ENCODE data around the gene LIN54.
"Not testable (repeated sequence)": the region's sequence is repeated elsewhere in the genome, so short reads cannot be mapped to it uniquely, and the experiment has no call there.

Gene LIN54

DNA sequence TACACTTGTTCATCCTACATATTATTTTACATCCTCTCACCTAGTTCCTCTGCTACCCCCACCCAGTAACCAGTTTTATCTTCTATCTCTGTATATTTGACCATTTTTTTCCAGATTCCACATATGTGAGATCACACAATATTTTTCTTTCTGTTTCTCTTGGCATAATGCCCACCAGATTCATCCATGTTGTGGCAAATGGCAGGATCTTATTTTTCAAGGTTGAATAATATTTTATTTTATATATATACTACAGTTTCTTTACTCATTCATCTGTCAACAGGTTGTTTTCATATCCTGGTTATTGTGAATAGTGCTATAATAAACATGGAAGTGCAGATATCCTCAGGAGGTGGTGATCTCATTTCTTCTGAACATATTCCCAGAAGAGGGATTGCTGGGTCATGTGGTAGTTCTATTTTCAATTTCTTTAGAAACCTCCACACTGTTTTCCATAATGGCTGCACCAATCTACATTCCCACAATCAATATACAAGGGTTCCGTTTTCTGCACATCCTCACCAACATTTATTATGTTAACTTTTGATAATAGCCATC is 61.9 kb downstream of the LIN54 start:
- DNase-seq (ENCODE audit: insufficient read length, low spot score) (no peak), FAIRE-seq (peak; percentile 43)
- TF ChIP-seq SPI1 (IDR thresholded peaks at IDR 0.05; ENCODE audit: low read depth, low read length) (no peak), PAX5 (IDR thresholded peaks at IDR 0.05; ENCODE audit: insufficient read depth, low read length, severe bottlenecking) (no peak), POLR2A (IDR thresholded peaks at IDR 0.05; ENCODE audit: low read depth, low read length) (no peak), TAF1 (IDR thresholded peaks at IDR 0.05; ENCODE audit: low read depth, low read length) (no peak), POU2F2 (IDR thresholded peaks at IDR 0.05; ENCODE audit: low read depth, low read length) (no peak), POLR2AphosphoS5 (IDR thresholded peaks at IDR 0.05; ENCODE audit: low read depth, low read length) (no peak)

DNA sequence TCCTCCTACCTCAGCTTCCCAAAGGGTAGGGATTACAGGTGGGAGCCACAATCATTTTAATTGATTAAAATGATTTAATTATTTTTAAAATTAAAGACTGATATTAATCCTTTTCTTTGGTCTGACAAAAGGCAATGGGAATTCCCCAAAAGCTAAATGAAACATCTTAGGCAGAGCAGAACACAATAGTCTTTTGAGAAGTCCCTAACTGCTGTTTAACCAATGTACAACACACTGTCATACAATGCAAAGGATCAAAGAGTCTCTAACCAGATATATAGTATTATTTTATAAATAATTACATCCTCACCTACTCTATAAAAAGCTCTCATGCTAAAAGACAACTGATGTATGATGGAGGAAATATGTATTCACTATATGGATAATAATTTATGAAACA is 63.1 kb downstream of the LIN54 start:
- FAIRE-seq (no peak), DNase-seq (ENCODE audit: insufficient read length, low spot score) (no peak)
- TF ChIP-seq POLR2A (IDR thresholded peaks at IDR 0.05; ENCODE audit: low read depth, low read length), result no peak
- TF ChIP-seq PAX5 (IDR thresholded peaks at IDR 0.05; ENCODE audit: insufficient read depth, low read length, severe bottlenecking), result no peak
- no peak for TF ChIP-seq TAF1 (IDR thresholded peaks at IDR 0.05; ENCODE audit: low read depth, low read length)

DNA sequence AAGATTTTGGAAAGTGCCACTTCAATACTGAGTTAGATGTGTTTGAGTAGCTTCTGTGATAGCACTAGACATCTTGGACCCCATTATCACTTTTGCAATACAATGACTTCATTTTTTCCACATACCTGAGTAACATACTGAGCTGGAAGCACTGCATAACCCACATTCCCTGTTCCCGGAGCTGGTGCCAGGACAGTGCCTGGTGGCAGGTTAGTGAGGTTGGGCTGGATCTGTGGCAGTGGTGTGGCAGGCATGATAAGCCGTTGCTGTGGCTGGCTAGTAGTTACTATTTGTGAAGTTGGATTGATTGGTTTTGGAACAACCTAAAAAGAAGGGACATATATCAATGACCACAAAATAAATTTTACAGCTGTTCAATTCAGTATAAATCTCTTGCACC is 71.2 kb downstream of the LIN54 start:
- TF ChIP-seq POLR2A (IDR thresholded peaks at IDR 0.05; ENCODE audit: low read depth, low read length) (no peak), PAX5 (IDR thresholded peaks at IDR 0.05; ENCODE audit: insufficient read depth, low read length, severe bottlenecking) (no peak), TAF1 (IDR thresholded peaks at IDR 0.05; ENCODE audit: low read depth, low read length) (no peak), POLR2AphosphoS5 (IDR thresholded peaks at IDR 0.05; ENCODE audit: low read depth, low read length) (no peak), SPI1 (IDR thresholded peaks at IDR 0.05; ENCODE audit: low read depth, low read length) (no peak), POU2F2 (IDR thresholded peaks at IDR 0.05; ENCODE audit: low read depth, low read length) (no peak)
- peak; percentile 13 for FAIRE-seq
- DNase-seq (ENCODE audit: insufficient read length, low spot score), result no peak

DNA sequence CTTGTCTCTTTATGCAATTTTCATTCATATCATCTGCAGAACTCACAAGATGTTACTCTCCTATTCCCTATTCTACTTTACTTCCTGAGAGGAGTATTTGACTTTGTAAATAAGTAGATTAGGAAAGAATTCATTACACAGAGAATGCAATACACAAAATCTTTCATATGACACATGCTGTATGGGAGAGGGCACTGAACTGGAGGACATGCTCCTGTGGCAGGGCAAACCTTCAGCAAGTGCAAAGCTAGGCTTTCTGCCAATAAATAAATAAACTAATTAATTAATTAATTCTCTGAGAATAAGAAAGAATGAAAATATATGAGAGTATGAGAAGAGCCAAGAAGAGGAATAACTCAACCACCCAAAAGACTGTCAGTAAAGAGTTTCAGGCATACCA is 76.2 kb downstream of the LIN54 start:
- FAIRE-seq, result no peak
- DNase-seq (ENCODE audit: insufficient read length, low spot score), result no peak
- TF ChIP-seq TAF1 (IDR thresholded peaks at IDR 0.05; ENCODE audit: low read depth, low read length) (no peak), POLR2A (IDR thresholded peaks at IDR 0.05; ENCODE audit: low read depth, low read length) (no peak), POLR2AphosphoS5 (IDR thresholded peaks at IDR 0.05; ENCODE audit: low read depth, low read length) (no peak), SPI1 (IDR thresholded peaks at IDR 0.05; ENCODE audit: low read depth, low read length) (no peak), PAX5 (IDR thresholded peaks at IDR 0.05; ENCODE audit: insufficient read depth, low read length, severe bottlenecking) (no peak), POU2F2 (IDR thresholded peaks at IDR 0.05; ENCODE audit: low read depth, low read length) (no peak)

DNA sequence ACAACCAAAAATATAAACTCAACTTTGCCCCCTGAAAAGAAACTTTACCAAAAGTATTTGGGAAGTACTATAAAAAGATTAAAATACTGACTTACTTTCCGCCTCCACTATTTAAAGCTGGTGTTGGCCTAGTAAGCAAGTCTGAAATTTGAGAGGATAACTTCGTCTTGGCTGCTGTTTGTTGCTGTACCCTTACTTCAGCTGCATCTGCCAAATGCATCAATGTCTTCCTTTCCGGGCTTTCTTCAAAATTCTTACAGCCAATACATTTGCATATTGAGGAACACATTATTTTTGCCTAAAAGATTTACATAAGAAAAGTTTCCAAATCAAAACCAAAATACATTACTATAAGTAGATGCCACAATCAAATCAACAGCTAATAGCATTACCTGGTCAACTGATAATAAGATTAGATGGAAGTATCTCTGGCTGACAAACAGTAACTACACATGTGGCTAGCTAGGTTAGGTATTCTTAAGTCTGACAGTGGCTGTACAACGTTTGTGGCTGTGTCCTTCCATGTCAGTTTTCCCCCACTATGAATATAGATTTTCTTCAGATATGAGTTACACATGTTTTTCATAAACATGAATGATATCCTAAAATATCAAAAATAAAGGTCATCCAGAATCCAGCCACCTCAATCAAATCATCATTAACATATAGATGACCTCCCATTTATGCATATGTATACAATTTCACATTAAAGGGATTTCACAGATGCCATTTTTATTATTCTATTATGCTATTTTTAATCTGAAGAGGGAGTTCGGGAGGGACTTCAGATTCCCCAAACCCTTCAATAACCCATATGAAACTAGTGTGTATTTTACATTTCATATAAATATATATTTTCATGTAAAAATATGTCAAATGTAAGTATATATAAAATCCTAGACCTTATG is 79.5 kb downstream of the LIN54 start:
- TF ChIP-seq PAX5 (IDR thresholded peaks at IDR 0.05; ENCODE audit: insufficient read depth, low read length, severe bottlenecking), result no peak
- no peak for TF ChIP-seq POLR2AphosphoS5 (IDR thresholded peaks at IDR 0.05; ENCODE audit: low read depth, low read length)
- FAIRE-seq (peak; percentile 43), DNase-seq (ENCODE audit: insufficient read length, low spot score) (no peak)

DNA sequence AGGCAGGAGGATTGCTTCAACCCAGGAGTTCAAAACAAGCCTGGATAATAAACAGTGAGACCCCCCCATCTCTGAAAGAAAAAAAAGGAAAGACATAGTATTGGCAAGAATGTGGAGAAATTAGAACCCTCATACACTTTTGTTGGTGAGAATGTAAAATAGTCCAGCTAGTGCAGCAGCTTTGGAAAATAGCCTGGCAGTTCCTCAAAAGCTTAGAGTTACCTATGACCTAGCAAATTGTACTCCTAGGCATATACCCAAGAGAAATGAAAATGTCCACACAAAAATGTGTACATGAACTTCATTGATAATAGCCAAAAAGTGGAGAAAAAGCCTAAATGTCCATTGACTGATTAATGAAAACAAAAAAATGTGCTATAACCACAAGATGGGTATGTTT is 88.8 kb downstream of the LIN54 start:
- DNase-seq (ENCODE audit: insufficient read length, low spot score) (no peak), FAIRE-seq (peak; percentile 26)
- no peak for TF ChIP-seq TAF1 (IDR thresholded peaks at IDR 0.05; ENCODE audit: low read depth, low read length)
- TF ChIP-seq SPI1 (IDR thresholded peaks at IDR 0.05; ENCODE audit: low read depth, low read length), result no peak
- no peak for TF ChIP-seq POLR2AphosphoS5 (IDR thresholded peaks at IDR 0.05; ENCODE audit: low read depth, low read length)
- no peak for TF ChIP-seq POLR2A (IDR thresholded peaks at IDR 0.05; ENCODE audit: low read depth, low read length)
- no peak for TF ChIP-seq POU2F2 (IDR thresholded peaks at IDR 0.05; ENCODE audit: low read depth, low read length)
- TF ChIP-seq PAX5 (IDR thresholded peaks at IDR 0.05; ENCODE audit: insufficient read depth, low read length, severe bottlenecking), result no peak

DNA sequence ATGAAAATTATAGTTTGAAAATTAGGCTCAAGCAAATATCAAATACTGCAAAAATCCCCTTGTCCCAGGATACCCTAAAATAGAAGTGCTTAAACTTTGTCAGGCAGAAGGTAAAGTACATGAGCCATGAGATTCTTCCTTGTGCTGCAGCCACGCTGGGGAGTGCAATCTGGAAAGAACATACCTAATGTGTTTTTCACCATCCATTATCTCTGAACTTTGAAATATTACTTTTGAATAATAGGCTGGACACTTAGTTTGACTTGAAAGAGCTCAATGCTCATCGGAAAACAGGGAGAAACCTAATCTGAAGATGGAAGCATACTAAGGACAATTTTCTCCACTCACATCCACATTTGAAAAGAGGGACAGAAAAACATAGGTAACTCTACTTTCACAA is 91.2 kb downstream of the LIN54 start:
- FAIRE-seq, result no peak
- DNase-seq (ENCODE audit: insufficient read length, low spot score), result no peak

DNA sequence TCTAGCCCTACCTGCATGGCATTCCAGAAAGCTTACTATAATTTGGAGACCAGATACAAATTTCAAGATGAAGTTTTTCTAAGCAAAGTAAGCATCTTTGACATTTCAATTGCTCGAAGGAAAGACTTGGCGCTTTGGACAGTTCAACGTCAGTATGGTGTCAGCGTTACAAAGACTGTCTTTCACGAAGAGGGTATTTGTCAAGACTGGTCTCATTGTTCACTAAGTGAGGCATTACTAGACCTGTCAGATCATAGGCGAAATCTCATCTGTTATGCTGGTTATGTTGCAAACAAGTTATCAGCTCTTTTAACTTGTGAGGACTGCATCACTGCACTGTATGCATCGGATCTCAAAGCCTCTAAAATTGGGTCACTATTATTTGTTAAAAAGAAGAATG is 92.5 kb downstream of the LIN54 start:
- TF ChIP-seq POU2F2 (IDR thresholded peaks at IDR 0.05; ENCODE audit: low read depth, low read length) (no peak), TAF1 (IDR thresholded peaks at IDR 0.05; ENCODE audit: low read depth, low read length) (no peak), POLR2A (IDR thresholded peaks at IDR 0.05; ENCODE audit: low read depth, low read length) (no peak), SPI1 (IDR thresholded peaks at IDR 0.05; ENCODE audit: low read depth, low read length) (no peak), POLR2AphosphoS5 (IDR thresholded peaks at IDR 0.05; ENCODE audit: low read depth, low read length) (no peak), PAX5 (IDR thresholded peaks at IDR 0.05; ENCODE audit: insufficient read depth, low read length, severe bottlenecking) (no peak)
- no peak for DNase-seq (ENCODE audit: insufficient read length, low spot score)
- FAIRE-seq, result peak; percentile 26

More for the DNA sequence above, 91.2 kb downstream of the LIN54 start:
- TF ChIP-seq POU2F2 (IDR thresholded peaks at IDR 0.05; ENCODE audit: low read depth, low read length), result no peak
- no peak for TF ChIP-seq SPI1 (IDR thresholded peaks at IDR 0.05; ENCODE audit: low read depth, low read length)
- TF ChIP-seq TAF1 (IDR thresholded peaks at IDR 0.05; ENCODE audit: low read depth, low read length), result no peak
- no peak for TF ChIP-seq POLR2AphosphoS5 (IDR thresholded peaks at IDR 0.05; ENCODE audit: low read depth, low read length)
- TF ChIP-seq POLR2A (IDR thresholded peaks at IDR 0.05; ENCODE audit: low read depth, low read length), result no peak
- no peak for TF ChIP-seq PAX5 (IDR thresholded peaks at IDR 0.05; ENCODE audit: insufficient read depth, low read length, severe bottlenecking)

DNA sequence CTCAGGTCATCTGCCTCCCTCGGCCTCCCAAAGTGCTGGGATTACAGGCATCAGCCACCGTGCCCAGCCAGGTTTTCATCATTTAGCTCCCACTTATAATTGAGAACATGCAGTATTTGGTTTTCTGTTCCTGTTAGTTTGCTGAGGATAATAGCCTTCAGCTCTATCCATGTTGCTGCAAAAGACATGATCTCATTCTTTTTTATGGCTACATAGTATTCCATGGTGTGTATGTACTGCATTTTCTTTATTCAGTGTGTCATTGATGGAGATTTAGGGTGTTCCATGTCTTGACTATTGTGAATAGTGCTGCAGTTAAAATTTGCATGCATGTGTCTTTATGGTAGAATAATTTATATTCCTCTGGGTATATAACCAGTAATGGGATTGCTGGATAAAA is 96.7 kb downstream of the LIN54 start:
- not testable (repeated sequence) for DNase-seq (ENCODE audit: insufficient read length, low spot score); FAIRE-seq

DNA sequence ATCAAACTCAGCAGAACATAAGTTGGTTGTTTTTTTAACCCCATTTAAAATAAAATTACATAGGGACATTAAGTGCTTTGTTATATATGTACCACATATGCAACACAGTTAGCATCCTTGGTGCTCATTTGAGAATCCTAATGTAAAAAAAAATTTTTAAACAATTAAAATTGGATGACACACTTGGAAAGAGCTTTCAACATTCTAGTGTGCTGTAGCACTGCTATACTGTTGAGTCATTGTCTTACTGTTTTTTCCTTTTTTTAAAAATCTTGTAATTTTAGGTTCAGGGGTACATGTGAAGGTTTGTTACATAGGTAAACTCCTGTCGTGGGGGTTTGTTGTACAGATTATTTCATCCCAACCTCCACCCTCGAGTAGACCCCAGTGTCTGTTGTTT is 97.3 kb downstream of the LIN54 start:
- DNase-seq (ENCODE audit: insufficient read length, low spot score) (no peak), FAIRE-seq (no peak)

More for the DNA sequence above, 97.3 kb downstream of the LIN54 start:
- TF ChIP-seq POLR2A (IDR thresholded peaks at IDR 0.05; ENCODE audit: low read depth, low read length) (no peak), PAX5 (IDR thresholded peaks at IDR 0.05; ENCODE audit: insufficient read depth, low read length, severe bottlenecking) (no peak), TAF1 (IDR thresholded peaks at IDR 0.05; ENCODE audit: low read depth, low read length) (no peak), POU2F2 (IDR thresholded peaks at IDR 0.05; ENCODE audit: low read depth, low read length) (no peak), SPI1 (IDR thresholded peaks at IDR 0.05; ENCODE audit: low read depth, low read length) (no peak), POLR2AphosphoS5 (IDR thresholded peaks at IDR 0.05; ENCODE audit: low read depth, low read length) (no peak)

Measured in GM12891 (cell line).